OCI-LY1 (cell line): ENCODE measurements around the gene TTC23L.

ENCODE experiments used
- CTCF ChIP-seq: fragments of 200-600 bp; sonication (generic), shearing (Covaris generic); IDR thresholded peaks from 2 replicates; pipeline ENCODE4 v1.5.1; 2017; ENCODE audit warnings: mild to moderate bottlenecking, antibody characterized with exemption, low read length, moderate library complexity, mixed read lengths
- EZH2 ChIP-seq: fragments of 200-600 bp; sonication (generic), shearing (Covaris generic); IDR thresholded peaks from 2 replicates; pipeline ENCODE4 v1.8.0; 2017; ENCODE audit warnings: borderline replicate concordance, mixed run types, mild to moderate bottlenecking, antibody characterized with exemption, low read length, moderate library complexity, mixed read lengths

DNA sequence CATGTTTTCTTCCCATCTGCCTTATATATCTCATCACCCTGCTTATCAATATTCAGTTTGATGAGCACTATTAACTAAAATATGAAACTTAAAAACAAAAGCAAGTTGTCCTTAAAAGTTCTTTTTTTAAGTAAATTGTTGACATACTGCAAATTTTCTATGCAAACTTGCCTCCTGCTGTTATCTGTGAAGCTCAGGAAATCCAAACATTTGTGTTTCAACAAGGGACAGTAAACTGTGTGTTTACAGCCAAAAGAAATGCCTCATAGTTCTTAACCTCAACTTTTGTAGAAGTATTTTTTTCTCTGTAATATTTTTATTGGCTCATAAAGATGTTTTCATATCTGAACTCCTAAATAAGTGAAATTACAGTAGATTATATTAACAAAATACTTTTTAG, 7.7 kb upstream of the TTC23L start:
- TF ChIP-seq CTCF (no peak), EZH2 (no peak)
